ENCODE measurements around the gene UAP1.
A peak's percentile ranks its signal among the peaks of the same experiment; 100 is the strongest.

UAP1 gene

GRCh38 chr1:162552684-162553252 lies 8.8 kb upstream of the UAP1 start:
- no peak overlapping the region for H3K4me3 ChIP-seq (ENCODE audit: low read depth, low read length)
- TF ChIP-seq, protein P1, sequence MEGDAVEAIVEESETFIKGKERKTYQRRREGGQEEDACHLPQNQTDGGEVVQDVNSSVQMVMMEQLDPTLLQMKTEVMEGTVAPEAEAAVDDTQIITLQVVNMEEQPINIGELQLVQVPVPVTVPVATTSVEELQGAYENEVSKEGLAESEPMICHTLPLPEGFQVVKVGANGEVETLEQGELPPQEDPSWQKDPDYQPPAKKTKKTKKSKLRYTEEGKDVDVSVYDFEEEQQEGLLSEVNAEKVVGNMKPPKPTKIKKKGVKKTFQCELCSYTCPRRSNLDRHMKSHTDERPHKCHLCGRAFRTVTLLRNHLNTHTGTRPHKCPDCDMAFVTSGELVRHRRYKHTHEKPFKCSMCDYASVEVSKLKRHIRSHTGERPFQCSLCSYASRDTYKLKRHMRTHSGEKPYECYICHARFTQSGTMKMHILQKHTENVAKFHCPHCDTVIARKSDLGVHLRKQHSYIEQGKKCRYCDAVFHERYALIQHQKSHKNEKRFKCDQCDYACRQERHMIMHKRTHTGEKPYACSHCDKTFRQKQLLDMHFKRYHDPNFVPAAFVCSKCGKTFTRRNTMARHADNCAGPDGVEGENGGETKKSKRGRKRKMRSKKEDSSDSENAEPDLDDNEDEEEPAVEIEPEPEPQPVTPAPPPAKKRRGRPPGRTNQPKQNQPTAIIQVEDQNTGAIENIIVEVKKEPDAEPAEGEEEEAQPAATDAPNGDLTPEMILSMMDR (IDR thresholded peaks at IDR 0.05; ENCODE audit: low read depth, low read length), result no peak

DNA sequence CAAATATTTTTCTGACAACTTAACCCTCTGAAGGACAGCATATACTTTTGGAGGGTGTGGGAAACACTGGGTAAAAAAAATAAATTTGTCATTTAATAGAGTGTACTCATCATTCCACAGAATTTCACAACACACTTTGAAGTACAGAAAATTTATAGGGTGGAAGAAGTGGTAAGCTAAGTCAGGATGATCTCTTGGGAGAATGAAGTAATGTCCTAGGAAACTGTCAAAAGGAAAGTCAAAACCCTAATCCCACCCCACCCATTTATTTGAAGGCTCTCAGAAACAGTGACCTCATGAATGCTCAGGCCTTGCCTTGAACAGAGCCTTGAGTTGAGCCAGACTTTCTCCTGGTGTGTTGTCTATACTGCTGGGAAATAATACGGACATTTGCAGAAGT lies 7.3 kb upstream of the UAP1 start:
- TF ChIP-seq, protein P1 (IDR thresholded peaks at IDR 0.05; ENCODE audit: low read depth, low read length), result no peak
- H3K4me3 ChIP-seq (ENCODE audit: low read depth, low read length), result no peak overlapping the region

DNA sequence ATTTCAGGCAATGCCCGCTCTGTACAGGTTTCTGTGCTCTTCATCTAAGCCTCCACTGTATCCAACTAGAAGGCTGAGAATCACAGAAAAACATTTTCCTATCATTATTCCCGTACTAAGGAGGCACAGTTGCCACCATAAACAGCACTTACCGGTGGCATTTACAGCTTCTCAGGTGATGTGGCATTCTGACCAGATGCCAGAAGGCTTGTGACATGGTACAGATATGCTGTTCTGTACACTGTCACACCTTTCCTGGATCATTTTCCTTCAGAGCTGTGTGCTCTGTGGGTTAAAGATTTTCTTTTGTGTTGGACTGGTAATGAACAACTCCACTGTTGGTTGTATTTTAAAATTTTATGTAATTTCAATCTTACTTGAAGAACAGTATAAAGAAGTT lies 4.0 kb upstream of the UAP1 start:
- H3K4me3 ChIP-seq (ENCODE audit: low read depth, low read length), result no peak overlapping the region
- TF ChIP-seq, protein P1 (IDR thresholded peaks at IDR 0.05; ENCODE audit: low read depth, low read length), result no peak

GRCh38 chr1:162560303-162561036 lies 1.1 kb upstream of the UAP1 start:
- TF ChIP-seq, protein P1 (IDR thresholded peaks at IDR 0.05; ENCODE audit: low read depth, low read length), result no peak
- peak overlapping the region; percentile 92 for H3K4me3 ChIP-seq (ENCODE audit: low read depth, low read length)

- peak overlapping the region; percentile 92 for H3K4me3 ChIP-seq (ENCODE audit: low read depth, low read length)
- TF ChIP-seq, protein P1 (IDR thresholded peaks at IDR 0.05; ENCODE audit: low read depth, low read length), result no peak
Observed at GRCh38 chr1:162561037-162561615, 396 bp upstream of the UAP1 start.

GRCh38 chr1:162562470-162562828 lies 927 bp downstream of the UAP1 start:
- TF ChIP-seq, protein P1 (IDR thresholded peaks at IDR 0.05; ENCODE audit: low read depth, low read length), result no peak
- peak overlapping the region; percentile 92 for H3K4me3 ChIP-seq (ENCODE audit: low read depth, low read length)

GRCh38 chr1:162564762-162565218 lies 3.3 kb downstream of the UAP1 start:
- TF ChIP-seq, protein P1 (IDR thresholded peaks at IDR 0.05; ENCODE audit: low read depth, low read length), result no peak
- peak overlapping the region; percentile 92 for H3K4me3 ChIP-seq (ENCODE audit: low read depth, low read length)
